Kidney (tissue), 14 donors: Measurements from ENCODE around the gene NR3C2. TPM values are rescaled to one million over a fixed set of nuclear protein-coding genes. Genes with fewer than 3 reads are reported as not detected.
A peak's percentile ranks its signal among the peaks of the same experiment; 100 is the strongest.

Experiments used
- DNase-seq, 5 donors: peaks; one replicate each; pipeline ENCODE4 v3.0.0-alpha.2; 2013 to 2020
- FAIRE-seq: peaks from 2 replicates; lab custom pipeline; 2012; peaks lifted over from hg19 to GRCh38; lab: Jason Lieb, UNC
- H3K27ac ChIP-seq, 2 donors: one replicate each; pipeline ENCODE4 v1.7.0; 2013; ENCODE audit warnings: low read depth in 2 of 2, low read length in 2 of 2, inconsistent platforms in 1 of 2
- H3K27me3 ChIP-seq: one replicate; pipeline ENCODE4 v1.7.1; 2013; ENCODE audit warnings: low read length, inconsistent platforms; ENCODE audit not compliant: control insufficient read depth, insufficient read depth
- H3K36me3 ChIP-seq, 3 donors: one replicate each; pipeline versions ENCODE4 v1.7.0 to v1.7.1; 2013; ENCODE audit warnings: low read length in 3 of 3, control low read depth in 1 of 3, inconsistent platforms in 1 of 3; ENCODE audit not compliant: insufficient read depth in 3 of 3, control insufficient read depth in 2 of 3
- H3K4me1 ChIP-seq, 3 donors: one replicate each; pipeline versions ENCODE4 v1.7.0 to v1.7.1; 2013; ENCODE audit warnings: low read length in 3 of 3, inconsistent platforms in 1 of 3, low read depth in 1 of 3; ENCODE audit not compliant: control insufficient read depth in 2 of 3, insufficient read depth in 2 of 3
- H3K4me3 ChIP-seq, 3 donors: one replicate each; pipeline versions ENCODE4 v1.7.0 to v1.8.1; 2013; ENCODE audit warnings: low read length in 3 of 3, control low read depth in 1 of 3, inconsistent platforms in 1 of 3
- H3K9ac ChIP-seq, 3 donors: one replicate each; pipeline versions ENCODE4 v1.7.0 to v1.7.1; 2013; ENCODE audit warnings: low read length in 3 of 3, control low read depth in 1 of 3, inconsistent platforms in 1 of 3
- H3K9me3 ChIP-seq, 3 donors: one replicate each; pipeline versions ENCODE4 v1.7.0 to v1.7.1; 2013; ENCODE audit warnings: low read length in 3 of 3, control low read depth in 1 of 3, inconsistent platforms in 1 of 3; ENCODE audit not compliant: control insufficient read depth in 2 of 3, insufficient read depth in 1 of 3
- intact Hi-C: fragments of 100-400 bp; cut with DNase I; formaldehyde crosslinking; loops from one replicate; pipeline ENCODE4 v1.11.1; 2022
- polyA plus RNA-seq: library from polyadenylated mRNA; stranded (reverse); fragments of 350-450 nt; fragmentation: Illumina TruSeq; extraction: RNeasy Lipid Tissue Mini Kit (QIAGEN cat#74804); gene quantifications from one replicate; pipeline ENCODE4 v1.2.3, GENCODE V29; 2014; ENCODE audit warnings: low read depth, low replicate concordance; ENCODE audit not compliant: insufficient read depth
- total RNA-seq: library from RNA; stranded (reverse); fragmentation: NEBNext Ultra II Directional; extraction: Animal tissue kit (Norgen Biotek cat#: 25700); gene quantifications from one replicate; pipeline ENCODE4 v1.2.1, GENCODE V29; 2021
- TF ChIP-seq, protein P1 (sequence below): IDR thresholded peaks from 3 replicates; pipeline ENCODE4 v1.5.1; 2012; ENCODE audit warnings: mild to moderate bottlenecking, moderate library complexity, borderline replicate concordance; ENCODE audit not compliant: insufficient read depth; ENCODE audit errors: extremely low read depth
- donor health status: control.
- donor health status: control.
- donor health status: control.
- donor health status: control.
- donor health status: control.
- donor health status: DM: yes; HTN: yes; CAD: no.
- donor health status: Normal renal cell carcinoma (clear cell type).

NR3C2 gene
- total and polyA plus RNA-seq, 2 donors from 2014 or later = 8.7 to 43.4 TPM

DNA sequence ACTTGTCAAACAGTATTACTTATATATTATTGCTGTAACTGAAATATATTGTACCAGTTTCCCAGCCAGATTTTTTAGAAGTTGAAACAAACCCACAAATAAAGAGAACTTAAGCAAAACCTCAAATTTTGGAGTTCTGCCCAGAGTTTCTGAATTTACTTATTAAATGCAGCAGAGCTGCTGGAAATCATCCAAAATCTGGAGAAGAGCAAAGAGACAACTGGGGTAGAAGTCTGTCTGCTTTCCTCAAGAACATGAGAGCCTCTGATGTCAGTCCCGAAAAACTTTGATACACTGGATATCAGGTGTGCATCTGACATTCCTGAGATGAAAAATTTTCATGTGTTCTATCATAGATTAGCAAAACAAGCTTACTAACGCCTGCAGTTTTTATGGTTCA lies 325.9 kb downstream of the NR3C2 start:
- H3K36me3 ChIP-seq = peaks cover 2 to 16% (median 7%) of the 10 kb centered on the region in 3 donors
- no peak overlapping the region for H3K4me3 ChIP-seq
- intact Hi-C loops = no loop called here
- FAIRE-seq (no peak), DNase-seq (peak in 2 of 5 donors; percentile 40 to 84)
- no peaks in the 10 kb centered on the region for H3K4me1 ChIP-seq
- H3K27ac ChIP-seq = no peak overlapping the region
- no peak overlapping the region for H3K9ac ChIP-seq
- H3K27me3 ChIP-seq = no peaks in the 10 kb centered on the region
- no peaks in the 10 kb centered on the region for H3K9me3 ChIP-seq
- TF ChIP-seq, protein P1, sequence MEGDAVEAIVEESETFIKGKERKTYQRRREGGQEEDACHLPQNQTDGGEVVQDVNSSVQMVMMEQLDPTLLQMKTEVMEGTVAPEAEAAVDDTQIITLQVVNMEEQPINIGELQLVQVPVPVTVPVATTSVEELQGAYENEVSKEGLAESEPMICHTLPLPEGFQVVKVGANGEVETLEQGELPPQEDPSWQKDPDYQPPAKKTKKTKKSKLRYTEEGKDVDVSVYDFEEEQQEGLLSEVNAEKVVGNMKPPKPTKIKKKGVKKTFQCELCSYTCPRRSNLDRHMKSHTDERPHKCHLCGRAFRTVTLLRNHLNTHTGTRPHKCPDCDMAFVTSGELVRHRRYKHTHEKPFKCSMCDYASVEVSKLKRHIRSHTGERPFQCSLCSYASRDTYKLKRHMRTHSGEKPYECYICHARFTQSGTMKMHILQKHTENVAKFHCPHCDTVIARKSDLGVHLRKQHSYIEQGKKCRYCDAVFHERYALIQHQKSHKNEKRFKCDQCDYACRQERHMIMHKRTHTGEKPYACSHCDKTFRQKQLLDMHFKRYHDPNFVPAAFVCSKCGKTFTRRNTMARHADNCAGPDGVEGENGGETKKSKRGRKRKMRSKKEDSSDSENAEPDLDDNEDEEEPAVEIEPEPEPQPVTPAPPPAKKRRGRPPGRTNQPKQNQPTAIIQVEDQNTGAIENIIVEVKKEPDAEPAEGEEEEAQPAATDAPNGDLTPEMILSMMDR = no peak

DNA sequence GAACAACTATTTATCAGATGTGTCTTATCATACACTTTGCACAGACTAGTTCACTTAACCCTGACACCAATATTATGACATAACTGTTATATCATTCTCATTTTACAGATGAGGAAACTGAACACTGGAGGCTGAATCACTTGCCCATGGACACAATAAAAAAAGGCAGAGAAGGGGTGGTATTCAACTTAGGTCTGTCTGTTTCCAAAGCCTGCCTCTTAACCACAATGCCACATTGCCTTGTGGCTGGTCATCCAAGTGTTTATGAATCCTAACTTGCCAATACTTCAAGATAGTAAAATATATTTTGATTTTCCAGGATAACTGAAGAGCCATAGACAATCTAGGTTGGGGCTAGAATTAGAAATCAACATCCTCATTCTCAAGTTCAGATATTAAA lies 327.8 kb downstream of the NR3C2 start:
- H3K9me3 ChIP-seq = no peaks in the 10 kb centered on the region
- H3K27ac ChIP-seq = no peak overlapping the region
- peaks cover 2 to 20% (median 10%) of the 10 kb centered on the region in 3 donors for H3K36me3 ChIP-seq
- no peaks in the 10 kb centered on the region for H3K27me3 ChIP-seq
- intact Hi-C loops = no loop called here
- no peak overlapping the region for H3K4me3 ChIP-seq
- H3K4me1 ChIP-seq = no peaks in the 10 kb centered on the region
- no peak overlapping the region for H3K9ac ChIP-seq
- TF ChIP-seq, protein P1 = no peak
- DNase-seq (no peak), FAIRE-seq (no peak)

DNA sequence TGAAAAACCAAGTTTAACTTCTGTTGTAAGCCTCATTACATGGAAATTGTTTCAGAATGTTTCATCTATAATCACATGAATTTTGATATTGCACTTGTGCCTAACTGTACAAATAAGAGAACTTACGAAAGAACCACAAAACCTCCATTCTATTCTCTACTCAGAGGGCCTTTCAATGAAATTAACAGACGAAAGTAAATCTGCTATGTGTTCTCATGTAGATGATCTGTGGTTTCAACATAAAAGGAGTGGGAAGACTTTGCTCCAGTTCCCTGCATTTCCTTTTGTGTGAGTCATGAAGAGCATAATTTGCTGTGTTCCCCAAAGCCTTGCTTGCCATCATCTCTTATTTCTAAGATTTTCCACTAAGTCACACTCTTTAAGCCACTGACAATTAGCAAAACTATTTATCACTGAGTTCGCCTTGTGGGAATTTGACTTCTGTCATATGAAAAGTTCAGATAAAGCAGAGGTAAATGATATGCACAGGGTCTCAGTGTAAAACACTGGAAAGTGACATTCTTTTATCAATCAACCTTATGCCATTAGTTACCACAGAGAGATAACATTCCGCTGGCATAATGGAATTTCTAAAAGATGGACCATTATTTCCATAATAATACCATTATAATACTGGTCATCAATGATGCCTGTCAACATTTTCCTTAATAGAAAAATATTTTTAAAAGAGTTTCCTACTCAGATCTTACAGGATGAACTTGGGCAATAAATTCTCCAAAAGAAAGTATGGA lies 329.8 kb downstream of the NR3C2 start:
- intact Hi-C loops = no loop called here
- TF ChIP-seq, protein P1 = no peak
- no peak overlapping the region for H3K4me3 ChIP-seq
- H3K9ac ChIP-seq = no peak overlapping the region
- H3K4me1 ChIP-seq = no peaks in the 10 kb centered on the region
- FAIRE-seq (no peak), DNase-seq (no peak)
- no peaks in the 10 kb centered on the region for H3K9me3 ChIP-seq
- H3K27me3 ChIP-seq = no peaks in the 10 kb centered on the region
- no peak overlapping the region for H3K27ac ChIP-seq
- peaks cover 4 to 12% (median 12%) of the 10 kb centered on the region in 3 donors for H3K36me3 ChIP-seq
